Caki2 (cell line): ENCODE results near the gene IRS1. TPM values are rescaled to one million over a fixed set of nuclear protein-coding genes. Genes with fewer than 3 reads are reported as not detected.
"Not testable (repeated sequence)": the region's sequence is repeated elsewhere in the genome, so short reads cannot be mapped to it uniquely, and the experiment has no call there.

ENCODE experiments used
- DNase-seq: peaks from one replicate; pipeline ENCODE4 v3.0.0-alpha.2; 2015; ENCODE audit warnings: low read depth
- in situ Hi-C: cut with HindIII; loops from 2 replicates; pipeline ENCODE4 v1.10.0; 2016; ENCODE audit warnings: low sequenced_read_pairs, low pct_unique_long_range_greater_than_20kb, mixed read lengths
- total RNA-seq: library from RNA; depleted of rRNA; stranded (reverse); fragments of >200 nt; shearing (Covaris generic); gene quantifications from 2 replicates; pipeline ENCODE4 v1.2.3, GENCODE V29; 2014; ENCODE audit warnings: low replicate concordance; rRNA removed

IRS1 gene, protein sequence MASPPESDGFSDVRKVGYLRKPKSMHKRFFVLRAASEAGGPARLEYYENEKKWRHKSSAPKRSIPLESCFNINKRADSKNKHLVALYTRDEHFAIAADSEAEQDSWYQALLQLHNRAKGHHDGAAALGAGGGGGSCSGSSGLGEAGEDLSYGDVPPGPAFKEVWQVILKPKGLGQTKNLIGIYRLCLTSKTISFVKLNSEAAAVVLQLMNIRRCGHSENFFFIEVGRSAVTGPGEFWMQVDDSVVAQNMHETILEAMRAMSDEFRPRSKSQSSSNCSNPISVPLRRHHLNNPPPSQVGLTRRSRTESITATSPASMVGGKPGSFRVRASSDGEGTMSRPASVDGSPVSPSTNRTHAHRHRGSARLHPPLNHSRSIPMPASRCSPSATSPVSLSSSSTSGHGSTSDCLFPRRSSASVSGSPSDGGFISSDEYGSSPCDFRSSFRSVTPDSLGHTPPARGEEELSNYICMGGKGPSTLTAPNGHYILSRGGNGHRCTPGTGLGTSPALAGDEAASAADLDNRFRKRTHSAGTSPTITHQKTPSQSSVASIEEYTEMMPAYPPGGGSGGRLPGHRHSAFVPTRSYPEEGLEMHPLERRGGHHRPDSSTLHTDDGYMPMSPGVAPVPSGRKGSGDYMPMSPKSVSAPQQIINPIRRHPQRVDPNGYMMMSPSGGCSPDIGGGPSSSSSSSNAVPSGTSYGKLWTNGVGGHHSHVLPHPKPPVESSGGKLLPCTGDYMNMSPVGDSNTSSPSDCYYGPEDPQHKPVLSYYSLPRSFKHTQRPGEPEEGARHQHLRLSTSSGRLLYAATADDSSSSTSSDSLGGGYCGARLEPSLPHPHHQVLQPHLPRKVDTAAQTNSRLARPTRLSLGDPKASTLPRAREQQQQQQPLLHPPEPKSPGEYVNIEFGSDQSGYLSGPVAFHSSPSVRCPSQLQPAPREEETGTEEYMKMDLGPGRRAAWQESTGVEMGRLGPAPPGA (N-terminal part only)
- 3.5 and 5.8 TPM in 2 replicates for total RNA-seq

DNA sequence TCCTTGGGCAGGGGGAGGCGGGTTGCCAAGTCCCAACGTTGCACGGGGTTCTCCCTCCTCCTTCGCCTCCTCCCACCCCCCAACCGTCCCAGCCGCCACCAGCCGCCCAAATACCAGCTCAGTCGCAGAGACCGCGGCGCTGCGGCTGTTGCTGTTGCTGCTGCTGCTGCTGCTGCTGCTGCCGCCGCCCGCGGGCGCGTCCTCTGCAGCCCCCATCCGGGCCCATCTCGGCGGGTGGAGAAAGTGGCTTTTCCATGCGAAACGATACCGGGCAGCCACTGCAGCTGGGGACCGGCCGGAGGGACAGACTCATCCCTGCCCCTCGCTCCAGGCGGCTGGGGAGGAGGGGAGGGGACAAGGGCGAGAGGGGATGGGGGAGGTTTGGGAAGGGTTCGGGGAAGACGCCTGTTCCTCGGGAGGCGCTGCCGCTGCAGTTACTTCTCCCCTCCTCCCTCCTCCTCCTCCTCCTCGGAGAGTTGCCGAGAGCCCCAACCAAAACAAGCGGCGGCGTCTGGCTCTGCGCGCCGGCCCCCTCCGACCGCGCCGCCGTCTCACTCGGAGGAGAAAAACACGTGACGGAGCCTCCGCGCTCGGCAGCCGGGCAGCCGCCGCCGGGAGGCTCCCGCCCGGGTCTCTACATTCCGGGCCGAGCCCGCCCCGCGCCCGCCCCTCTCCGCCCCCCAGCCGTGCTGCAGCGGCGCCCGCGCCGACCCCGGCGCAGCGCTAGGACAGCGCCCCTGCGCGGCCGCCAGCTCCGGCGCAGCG is at the start of gene IRS1:
IRS1 (minus strand) TSS at position 610 of the 765 bp plus-strand sequence. CDS start 1,082 bp downstream, outside the sequence.
- in situ Hi-C loops, result no loop called here

DNA sequence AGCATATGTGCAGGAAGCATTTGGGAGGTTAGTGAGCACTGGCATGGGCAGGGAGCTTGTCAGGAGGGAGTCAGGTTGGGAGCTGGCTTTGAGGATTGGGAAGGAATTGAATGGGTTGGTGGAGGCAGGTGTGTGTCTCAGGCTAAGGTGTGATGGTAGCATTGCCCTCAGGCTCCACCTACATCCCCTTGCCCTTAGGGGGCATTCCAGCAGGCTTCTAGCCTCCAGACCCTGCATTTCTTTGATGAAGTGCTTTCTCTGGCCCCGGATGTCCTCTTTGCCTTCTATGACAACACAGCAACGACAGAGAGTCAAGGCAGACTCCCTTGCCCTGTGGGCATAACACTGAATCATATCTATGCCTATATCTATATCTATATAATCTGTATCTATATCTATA is 49.7 kb upstream of the IRS1 start:
- in situ Hi-C loops, result no loop called here
- no peak for DNase-seq

More for the DNA sequence above, at the start of gene IRS1:
- DNase-seq, result peak; percentile 69

DNA sequence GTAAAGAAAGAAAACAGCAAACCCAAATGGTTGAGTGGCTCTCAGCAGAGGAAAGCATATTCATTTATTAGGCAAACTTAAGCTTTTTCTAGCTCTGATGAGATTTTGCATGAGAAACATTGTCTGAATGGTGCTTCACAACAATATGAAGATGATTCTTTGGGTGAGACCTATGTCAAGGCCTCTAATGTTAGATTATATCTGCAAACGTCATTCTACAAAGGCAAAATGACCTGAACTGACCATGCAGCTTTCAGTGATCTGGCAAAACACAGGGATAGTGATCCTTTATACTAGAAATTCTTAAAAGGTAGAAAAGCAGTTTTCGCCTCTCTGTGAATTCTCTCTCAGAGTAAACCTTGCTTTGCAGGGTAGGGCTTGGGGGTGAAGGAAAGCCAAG is 47.9 kb upstream of the IRS1 start:
- DNase-seq, result no peak
- in situ Hi-C loops, result no loop called here

- in situ Hi-C loops, result no loop called here
- no peak for DNase-seq
These were observed 47.5 kb upstream of the IRS1 start for GRCh38 chr2:226847090-226847489.

- DNase-seq, result no peak
- in situ Hi-C loops, result no loop called here
These were observed 45.9 kb upstream of the IRS1 start for GRCh38 chr2:226845386-226846116.

DNA sequence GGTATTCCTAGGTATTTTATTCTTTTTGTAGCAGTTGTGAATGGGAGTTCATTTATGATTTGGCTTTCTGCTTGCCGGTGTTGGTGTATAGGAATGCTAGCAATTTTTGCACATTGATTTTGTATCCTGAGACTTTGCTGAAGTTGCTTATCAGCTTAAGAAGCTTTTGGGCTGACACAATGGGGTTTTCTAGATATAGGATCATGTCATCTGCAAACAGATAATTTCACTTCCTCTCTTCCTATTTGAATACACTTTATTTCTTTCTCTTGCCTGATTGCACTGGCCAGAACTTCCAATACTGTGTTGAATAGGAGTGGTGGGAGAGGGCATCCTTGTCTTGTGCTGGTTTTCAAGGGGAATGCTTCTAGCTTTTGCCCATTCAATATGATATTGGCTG is 43.4 kb upstream of the IRS1 start:
- in situ Hi-C loops, DNase-seq: not testable (repeated sequence)

DNA sequence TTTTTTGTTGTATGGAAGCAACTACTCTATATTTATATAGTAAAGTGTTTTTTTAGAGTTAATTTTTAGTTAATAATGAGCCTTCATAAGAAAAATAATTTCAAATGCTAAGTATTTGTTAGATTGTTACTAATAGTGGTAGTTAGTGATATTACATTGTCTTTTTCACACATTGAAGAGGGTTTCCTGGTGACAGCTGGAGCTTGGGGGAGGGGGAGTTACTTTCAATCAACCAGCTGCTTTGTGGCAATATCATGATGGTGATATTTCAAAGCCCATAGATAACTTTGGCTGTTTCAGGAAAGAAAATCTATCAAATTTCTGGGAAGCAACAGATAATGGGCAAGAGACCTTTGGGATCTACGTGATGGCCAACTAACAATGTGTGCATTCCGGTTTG is 40.3 kb upstream of the IRS1 start:
- no peak for DNase-seq
- in situ Hi-C loops, result no loop called here

- in situ Hi-C loops, result no loop called here
- DNase-seq, result no peak
These were observed 39.5 kb upstream of the IRS1 start for GRCh38 chr2:226839161-226839560.

DNA sequence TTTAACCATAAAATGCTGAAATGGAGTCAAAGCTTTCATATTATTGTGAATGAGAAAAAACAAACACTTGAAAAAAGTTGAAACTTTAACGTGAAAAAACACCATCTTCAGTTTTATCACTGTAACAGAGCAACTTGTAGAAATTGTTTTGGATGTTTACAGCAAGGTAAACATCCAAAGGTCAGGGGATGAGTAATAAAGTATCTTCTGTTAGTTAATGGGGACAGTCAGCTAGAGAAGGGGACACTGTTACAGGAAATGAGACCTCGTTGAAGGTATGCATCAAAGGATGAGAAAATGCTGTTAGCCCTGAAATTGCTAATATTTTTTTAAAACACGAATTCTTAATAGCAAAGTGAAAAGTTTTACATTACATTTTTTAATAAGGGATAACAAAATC is 39.1 kb upstream of the IRS1 start:
- DNase-seq, result no peak

DNA sequence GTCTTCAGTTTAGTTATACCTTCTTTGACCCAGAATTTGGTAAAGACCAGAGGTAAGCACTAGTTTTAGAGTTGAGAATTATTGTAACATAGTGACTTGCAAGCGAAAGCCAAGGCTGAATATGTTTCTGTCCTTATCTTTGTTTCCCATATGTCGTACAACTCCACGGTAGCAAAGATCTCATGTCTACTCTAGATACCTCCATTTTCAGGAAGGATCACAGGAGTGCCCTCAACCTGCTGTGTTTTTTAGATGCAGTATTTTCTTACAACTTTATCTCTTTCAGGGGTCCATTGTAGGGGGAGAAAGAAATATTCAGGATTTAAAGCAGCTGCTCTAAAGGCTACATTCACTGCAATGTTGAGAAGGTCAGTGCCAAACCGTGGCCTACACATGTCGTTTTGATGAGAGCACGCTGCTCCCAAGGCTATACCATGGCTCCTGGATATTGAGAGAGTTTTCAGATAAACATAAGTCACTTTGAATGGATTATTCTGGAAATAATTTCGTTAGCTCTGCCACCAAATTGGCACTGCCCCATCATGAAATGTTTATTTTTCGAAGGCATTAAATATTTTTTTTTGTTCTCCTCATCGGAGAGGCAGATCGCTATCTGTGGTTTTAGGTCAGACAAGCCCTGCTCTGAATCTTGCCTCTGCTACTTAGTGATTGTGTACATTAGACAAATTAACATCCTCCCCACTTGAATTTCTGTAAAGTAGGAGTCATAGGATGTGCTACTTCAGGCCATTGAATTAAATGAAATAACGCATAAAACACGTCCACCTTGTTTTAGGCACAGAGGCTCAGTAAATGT is 38.4 kb upstream of the IRS1 start:
- in situ Hi-C loops, result no loop called here
- no peak for DNase-seq

More for the DNA sequence above, 39.1 kb upstream of the IRS1 start:
- in situ Hi-C loops, result no loop called here

DNA sequence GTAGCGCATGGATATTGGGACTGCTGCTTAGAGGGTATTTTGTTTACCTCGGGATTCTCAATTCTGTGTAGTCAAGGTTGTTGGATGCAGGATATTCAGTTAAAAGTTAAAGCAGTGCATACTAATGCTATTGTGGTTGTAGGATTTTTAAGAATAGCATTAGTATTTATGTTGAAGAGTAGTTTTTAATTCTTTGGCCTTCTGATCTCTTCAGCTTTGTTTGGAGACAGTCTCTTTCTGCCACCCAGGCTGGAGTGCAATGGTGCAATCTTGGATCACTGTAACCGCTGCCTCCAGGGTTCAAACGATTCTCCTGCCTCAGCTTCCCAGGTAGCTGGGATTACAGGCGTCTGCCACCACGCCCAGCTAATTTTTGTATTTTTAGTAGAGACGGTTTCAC is 37.7 kb upstream of the IRS1 start:
- in situ Hi-C loops, result no loop called here
- no peak for DNase-seq

- in situ Hi-C loops, result no loop called here
These were observed 36.9 kb upstream of the IRS1 start for GRCh38 chr2:226836548-226836885.

GRCh38 chr2:226835796-226836547 is 36.4 kb upstream of the IRS1 start, which contains the start of gene RHBDD1:
Gene RHBDD1, plus strand, starts transcription at chr2:226836054. Its CDS starts 28,640 bp downstream, at chr2:226864694.
- in situ Hi-C loops, result no loop called here
- peak; percentile 93 for DNase-seq

More at GRCh38 chr2:226836548-226836885, 36.9 kb upstream of the IRS1 start:
- no peak for DNase-seq

GRCh38 chr2:226835420-226835795 is 35.8 kb upstream of the IRS1 start:
- in situ Hi-C loops, result no loop called here
- DNase-seq, result no peak

DNA sequence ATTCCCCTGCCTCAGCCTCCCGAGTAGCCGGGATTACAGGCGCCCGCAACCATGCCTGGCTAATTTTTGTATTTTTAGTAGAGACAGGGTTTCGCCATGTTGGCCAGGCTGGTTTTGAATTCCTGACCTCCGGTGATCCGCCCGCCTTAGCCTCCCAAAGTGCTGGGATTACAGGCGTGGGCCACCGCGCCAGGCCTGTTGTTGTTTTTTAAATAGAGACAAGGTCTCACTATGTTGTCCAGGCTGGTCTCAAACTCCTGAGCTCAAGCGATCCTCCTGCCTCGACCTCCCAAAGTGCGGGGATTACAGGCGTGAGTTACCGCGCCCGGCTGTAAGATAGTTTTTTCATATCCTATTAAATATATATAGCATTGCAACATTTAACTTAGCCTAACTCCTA is 35.3 kb upstream of the IRS1 start:
- DNase-seq, in situ Hi-C loops: not testable (repeated sequence)

GRCh38 chr2:226832061-226832460 is 32.4 kb upstream of the IRS1 start:
- in situ Hi-C loops, result no loop called here
- no peak for DNase-seq
